ENCODE results near the gene APOA5. TPM values are rescaled to one million over a fixed set of nuclear protein-coding genes. Genes with fewer than 3 reads are reported as not detected.

APOA5 gene
- polyA plus RNA-seq, 2 donors = not detected

- no peak overlapping the region for H3K4me3 ChIP-seq (ENCODE audit: low read depth in 1 of 2, low read length in 2 of 2)
- H3K27ac ChIP-seq (ENCODE audit: low read depth in 2 of 2, low read length in 1 of 2) = no peak overlapping the region
- 89 to 90% methylated on average over 2 of the region's 2 CpGs for WGBS, 2 donors
- no peaks in the 10 kb centered on the region for H3K9me3 ChIP-seq (ENCODE audit: control insufficient read depth in 2 of 2, insufficient read depth in 1 of 2, low read depth in 1 of 2, low read length in 1 of 2)
- H3K4me1 ChIP-seq (ENCODE audit: control insufficient read depth in 2 of 2, insufficient read depth in 2 of 2, low read length in 1 of 2) = no peaks in the 10 kb centered on the region
- H3K36me3 ChIP-seq (ENCODE audit: control insufficient read depth in 2 of 2, insufficient read depth in 2 of 2, low read length in 1 of 2) = no peaks in the 10 kb centered on the region
- H3K27me3 ChIP-seq (ENCODE audit: control insufficient read depth in 1 of 2, insufficient read depth in 2 of 2, low read length in 2 of 2) = no peaks in the 10 kb centered on the region
Observed at GRCh38 chr11:116800610-116801009, 8.9 kb upstream of the APOA5 start.

DNA sequence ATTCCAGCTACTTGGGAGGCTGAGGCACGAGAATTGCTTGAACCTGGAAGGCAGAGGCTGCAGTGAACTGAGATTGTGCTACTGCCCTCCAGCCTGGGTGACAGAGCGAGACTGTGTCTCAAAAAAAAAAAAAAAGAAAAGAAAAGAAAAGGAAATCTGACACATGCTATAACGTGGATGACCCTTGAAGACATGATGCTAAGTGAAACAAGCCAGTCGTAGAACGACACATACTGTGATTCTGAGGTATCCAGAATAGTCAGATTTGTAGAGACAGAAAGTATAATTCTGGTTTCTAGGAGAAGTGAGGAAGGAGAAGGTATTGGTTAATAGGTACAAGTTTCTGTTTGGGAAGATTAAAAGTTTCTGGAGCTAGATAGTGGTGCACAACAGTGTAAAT, 6.7 kb upstream of the APOA5 start:
- H3K4me1 ChIP-seq (ENCODE audit: control insufficient read depth in 2 of 2, insufficient read depth in 2 of 2, low read length in 1 of 2) = no peaks in the 10 kb centered on the region
- H3K27ac ChIP-seq (ENCODE audit: low read depth in 2 of 2, low read length in 1 of 2) = no peak overlapping the region

DNA sequence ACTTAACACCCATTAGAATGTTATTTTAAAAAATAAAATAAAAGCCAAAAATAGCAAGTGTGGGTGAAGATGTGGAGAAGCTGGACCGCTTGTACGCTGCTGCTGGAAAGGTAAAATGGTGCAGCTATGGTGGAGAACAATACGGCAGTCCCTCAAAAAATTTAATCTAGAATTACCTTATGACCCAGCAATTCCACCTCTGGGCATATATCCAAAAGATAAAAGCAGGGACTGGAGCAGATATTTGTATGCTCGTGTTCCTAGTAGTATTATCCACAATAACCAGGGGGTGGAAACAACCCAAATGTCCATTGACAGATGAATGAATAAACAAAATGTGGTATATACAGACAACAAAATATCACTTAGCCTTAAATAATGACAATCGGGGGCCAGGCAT, 6.1 kb upstream of the APOA5 start:
- 74 to 90% methylated on average over 5 of the region's 5 CpGs for WGBS, 2 donors

More for the DNA sequence above, 6.7 kb upstream of the APOA5 start:
- WGBS, 2 donors = 77 to 78% methylated on average over 5 of the region's 5 CpGs
- no peaks in the 10 kb centered on the region for H3K36me3 ChIP-seq (ENCODE audit: control insufficient read depth in 2 of 2, insufficient read depth in 2 of 2, low read length in 1 of 2)
- no peak overlapping the region for H3K4me3 ChIP-seq (ENCODE audit: low read depth in 1 of 2, low read length in 2 of 2)
- no peaks in the 10 kb centered on the region for H3K27me3 ChIP-seq (ENCODE audit: control insufficient read depth in 1 of 2, insufficient read depth in 2 of 2, low read length in 2 of 2)
- no peaks in the 10 kb centered on the region for H3K9me3 ChIP-seq (ENCODE audit: control insufficient read depth in 2 of 2, insufficient read depth in 1 of 2, low read depth in 1 of 2, low read length in 1 of 2)

GRCh38 chr11:116796548-116796947, 4.9 kb upstream of the APOA5 start:
- WGBS, 2 donors = 79 to 93% methylated on average over 1 of the region's 1 CpG
- Histone ChIP-seq H3K36me3 (ENCODE audit: control insufficient read depth in 2 of 2, insufficient read depth in 2 of 2, low read length in 1 of 2) (no peaks in the 10 kb centered on the region), H3K27ac (ENCODE audit: low read depth in 2 of 2, low read length in 1 of 2) (no peak overlapping the region)

More for the DNA sequence above, 6.1 kb upstream of the APOA5 start:
- H3K9me3 ChIP-seq (ENCODE audit: control insufficient read depth in 2 of 2, insufficient read depth in 1 of 2, low read depth in 1 of 2, low read length in 1 of 2) = no peaks in the 10 kb centered on the region
- H3K27ac ChIP-seq (ENCODE audit: low read depth in 2 of 2, low read length in 1 of 2) = no peak overlapping the region
- H3K4me1 ChIP-seq (ENCODE audit: control insufficient read depth in 2 of 2, insufficient read depth in 2 of 2, low read length in 1 of 2) = no peaks in the 10 kb centered on the region
- no peaks in the 10 kb centered on the region for H3K36me3 ChIP-seq (ENCODE audit: control insufficient read depth in 2 of 2, insufficient read depth in 2 of 2, low read length in 1 of 2)
- no peaks in the 10 kb centered on the region for H3K27me3 ChIP-seq (ENCODE audit: control insufficient read depth in 1 of 2, insufficient read depth in 2 of 2, low read length in 2 of 2)
- no peak overlapping the region for H3K4me3 ChIP-seq (ENCODE audit: low read depth in 1 of 2, low read length in 2 of 2)

GRCh38 chr11:116794851-116795250, 3.2 kb upstream of the APOA5 start:
- H3K4me3 ChIP-seq (ENCODE audit: low read depth in 1 of 2, low read length in 2 of 2) = no peak overlapping the region
- WGBS, 2 donors = 83 to 89% methylated on average over 2 of the region's 2 CpGs
- peaks cover 0 to 7% of the 10 kb centered on the region in 2 donors for H3K4me1 ChIP-seq (ENCODE audit: control insufficient read depth in 2 of 2, insufficient read depth in 2 of 2, low read length in 1 of 2)
- H3K9me3 ChIP-seq (ENCODE audit: control insufficient read depth in 2 of 2, insufficient read depth in 1 of 2, low read depth in 1 of 2, low read length in 1 of 2) = no peaks in the 10 kb centered on the region
- no peaks in the 10 kb centered on the region for H3K27me3 ChIP-seq (ENCODE audit: control insufficient read depth in 1 of 2, insufficient read depth in 2 of 2, low read length in 2 of 2)
- no peak overlapping the region for H3K27ac ChIP-seq (ENCODE audit: low read depth in 2 of 2, low read length in 1 of 2)
- H3K36me3 ChIP-seq (ENCODE audit: control insufficient read depth in 2 of 2, insufficient read depth in 2 of 2, low read length in 1 of 2) = no peaks in the 10 kb centered on the region

More at GRCh38 chr11:116796548-116796947, 4.9 kb upstream of the APOA5 start:
- Histone ChIP-seq H3K4me3 (ENCODE audit: low read depth in 1 of 2, low read length in 2 of 2) (no peak overlapping the region), H3K4me1 (ENCODE audit: control insufficient read depth in 2 of 2, insufficient read depth in 2 of 2, low read length in 1 of 2) (peaks cover 0 to 3% of the 10 kb centered on the region in 2 donors), H3K27me3 (ENCODE audit: control insufficient read depth in 1 of 2, insufficient read depth in 2 of 2, low read length in 2 of 2) (no peaks in the 10 kb centered on the region), H3K9me3 (ENCODE audit: control insufficient read depth in 2 of 2, insufficient read depth in 1 of 2, low read depth in 1 of 2, low read length in 1 of 2) (no peaks in the 10 kb centered on the region)

- Histone ChIP-seq H3K4me3 (ENCODE audit: low read depth in 1 of 2, low read length in 2 of 2) (no peak overlapping the region), H3K27me3 (ENCODE audit: control insufficient read depth in 1 of 2, insufficient read depth in 2 of 2, low read length in 2 of 2) (no peaks in the 10 kb centered on the region), H3K4me1 (ENCODE audit: control insufficient read depth in 2 of 2, insufficient read depth in 2 of 2, low read length in 1 of 2) (peaks cover 1 to 7% of the 10 kb centered on the region in 2 donors), H3K36me3 (ENCODE audit: control insufficient read depth in 2 of 2, insufficient read depth in 2 of 2, low read length in 1 of 2) (no peaks in the 10 kb centered on the region), H3K27ac (ENCODE audit: low read depth in 2 of 2, low read length in 1 of 2) (no peak overlapping the region), H3K9me3 (ENCODE audit: control insufficient read depth in 2 of 2, insufficient read depth in 1 of 2, low read depth in 1 of 2, low read length in 1 of 2) (no peaks in the 10 kb centered on the region)
- WGBS, 2 donors = 100% methylated on average over 1 of the region's 1 CpG
Observed at GRCh38 chr11:116793772-116794097, 2.1 kb upstream of the APOA5 start.

DNA sequence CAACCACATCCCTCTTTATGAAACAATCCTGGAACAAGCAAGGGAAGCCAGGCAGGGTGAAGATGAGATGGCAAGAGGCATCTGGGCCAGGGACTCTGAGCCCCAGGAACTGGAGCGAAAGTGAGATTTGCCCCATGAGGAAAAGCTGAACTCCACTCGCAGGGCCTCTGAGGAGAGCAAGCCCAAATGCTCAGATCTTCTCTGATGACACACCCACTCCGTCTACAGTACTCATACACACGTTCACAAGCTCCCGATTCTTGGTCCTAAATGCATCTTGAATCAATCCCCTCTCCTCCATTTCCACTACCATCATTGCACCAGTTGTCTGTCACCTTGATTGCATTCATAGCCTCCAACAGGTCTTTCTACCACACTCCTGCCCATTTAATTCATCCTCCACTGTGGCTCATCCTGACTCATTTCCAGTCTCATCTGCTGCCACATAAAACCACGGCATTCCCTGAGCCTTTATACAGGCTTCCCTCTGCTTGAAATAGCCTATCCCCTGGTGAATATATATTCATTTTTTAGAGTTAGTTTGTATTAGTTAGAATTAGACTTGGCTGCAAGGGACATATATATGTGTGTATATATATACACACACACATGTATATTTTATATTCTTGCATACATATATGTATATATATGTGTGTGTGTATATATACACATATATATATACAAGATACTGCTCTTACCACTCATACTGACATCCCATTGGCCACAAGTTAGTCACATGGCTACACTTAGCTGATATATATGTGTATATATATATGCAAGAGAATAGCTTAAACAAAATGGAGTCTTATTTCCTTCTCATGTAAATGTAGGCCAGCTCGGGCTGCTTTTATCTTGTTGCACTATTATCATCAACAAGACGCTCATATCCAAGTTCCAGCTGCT, 1.4 kb upstream of the APOA5 start:
- no peaks in the 10 kb centered on the region for H3K9me3 ChIP-seq (ENCODE audit: control insufficient read depth in 2 of 2, insufficient read depth in 1 of 2, low read depth in 1 of 2, low read length in 1 of 2)
- H3K4me3 ChIP-seq (ENCODE audit: low read depth in 1 of 2, low read length in 2 of 2) = no peak overlapping the region
- no peak overlapping the region for H3K27ac ChIP-seq (ENCODE audit: low read depth in 2 of 2, low read length in 1 of 2)
- peaks cover 3 to 9% of the 10 kb centered on the region in 2 donors for H3K4me1 ChIP-seq (ENCODE audit: control insufficient read depth in 2 of 2, insufficient read depth in 2 of 2, low read length in 1 of 2)
- no peaks in the 10 kb centered on the region for H3K36me3 ChIP-seq (ENCODE audit: control insufficient read depth in 2 of 2, insufficient read depth in 2 of 2, low read length in 1 of 2)
- WGBS, 2 donors = 70 to 71% methylated on average over 8 of the region's 8 CpGs
- H3K27me3 ChIP-seq (ENCODE audit: control insufficient read depth in 1 of 2, insufficient read depth in 2 of 2, low read length in 2 of 2) = no peaks in the 10 kb centered on the region

- WGBS, 2 donors = 69 to 74% methylated on average over 8 of the region's 8 CpGs
- no peaks in the 10 kb centered on the region for H3K9me3 ChIP-seq (ENCODE audit: control insufficient read depth in 2 of 2, insufficient read depth in 1 of 2, low read depth in 1 of 2, low read length in 1 of 2)
- no peaks in the 10 kb centered on the region for H3K27me3 ChIP-seq (ENCODE audit: control insufficient read depth in 1 of 2, insufficient read depth in 2 of 2, low read length in 2 of 2)
- H3K4me3 ChIP-seq (ENCODE audit: low read depth in 1 of 2, low read length in 2 of 2) = no peak overlapping the region
- H3K27ac ChIP-seq (ENCODE audit: low read depth in 2 of 2, low read length in 1 of 2) = no peak overlapping the region
- no peaks in the 10 kb centered on the region for H3K36me3 ChIP-seq (ENCODE audit: control insufficient read depth in 2 of 2, insufficient read depth in 2 of 2, low read length in 1 of 2)
- peaks cover 3 to 9% of the 10 kb centered on the region in 2 donors for H3K4me1 ChIP-seq (ENCODE audit: control insufficient read depth in 2 of 2, insufficient read depth in 2 of 2, low read length in 1 of 2)
Observed at GRCh38 chr11:116792144-116792868, 627 bp upstream of the APOA5 start.

- Histone ChIP-seq H3K27me3 (ENCODE audit: control insufficient read depth in 1 of 2, insufficient read depth in 2 of 2, low read length in 2 of 2) (no peaks in the 10 kb centered on the region), H3K4me3 (ENCODE audit: low read depth in 1 of 2, low read length in 2 of 2) (no peak overlapping the region), H3K27ac (ENCODE audit: low read depth in 2 of 2, low read length in 1 of 2) (no peak overlapping the region), H3K9me3 (ENCODE audit: control insufficient read depth in 2 of 2, insufficient read depth in 1 of 2, low read depth in 1 of 2, low read length in 1 of 2) (no peaks in the 10 kb centered on the region), H3K36me3 (ENCODE audit: control insufficient read depth in 2 of 2, insufficient read depth in 2 of 2, low read length in 1 of 2) (peaks cover 0 to 4% of the 10 kb centered on the region in 2 donors), H3K4me1 (ENCODE audit: control insufficient read depth in 2 of 2, insufficient read depth in 2 of 2, low read length in 1 of 2) (peaks cover 6 to 12% of the 10 kb centered on the region in 2 donors)
- WGBS, 2 donors = 27 to 36% methylated on average over 29 to 31 of the region's 31 CpGs
Observed at GRCh38 chr11:116791002-116791812, 472 bp downstream of the APOA5 start.

Measured in esophagus (tissue), 2 donors.